K562 (cell line): ENCODE data around the gene RASGEF1C. TPM values are rescaled to one million over a fixed set of nuclear protein-coding genes. Genes with fewer than 3 reads are reported as not detected.

Experiments used
- CC2D1A ChIP-seq: fragments of 450-650 bp; IDR thresholded peaks from 2 replicates; pipeline ENCODE4 v1.6.1; 2017; ENCODE audit warnings: mild to moderate bottlenecking
- HMGN3 ChIP-seq: IDR thresholded peaks from 2 replicates; pipeline ENCODE4 v1.6.1; 2011; ENCODE audit warnings: borderline replicate concordance, low read depth, mild to moderate bottlenecking, mixed read lengths, low read length; ENCODE audit not compliant: insufficient read length; ENCODE audit errors: extremely low read depth
- HMGXB4 ChIP-seq: sonication (generic); formaldehyde crosslinking; IDR thresholded peaks from 2 replicates; pipeline ENCODE4 v1.8.1; 2023; ENCODE audit warnings: mild to moderate bottlenecking, missing genetic modification reagents
- NCOR1 ChIP-seq: fragments of 450-650 bp; IDR thresholded peaks from 2 replicates; pipeline ENCODE4 v1.6.1; 2016; ENCODE audit warnings: mild to moderate bottlenecking, moderate library complexity
- NR4A1 ChIP-seq, 2 experiments: fragments of 250-450 bp in 1 of 2; fragments of 450-650 bp in 1 of 2; sonication (Bioruptor Pico) in 1 of 2; IDR thresholded peaks; 2 replicates each; pipeline versions ENCODE4 v1.4.0 to v1.6.1; 2016 to 2020; ENCODE audit warnings: mild to moderate bottlenecking in 2 of 2, missing compliant biosample characterization in 1 of 2, missing genetic modification characterization in 1 of 2, moderate library complexity in 1 of 2
- RBM15 ChIP-seq: fragments of 200-400 bp; formaldehyde crosslinking; IDR thresholded peaks from 2 replicates; pipeline ENCODE4 v1.6.1; 2018; ENCODE audit warnings: mild to moderate bottlenecking, low read length, moderate library complexity; ENCODE audit not compliant: insufficient read depth
- SIRT6 ChIP-seq: IDR thresholded peaks from one replicate; pipeline ENCODE4 v1.6.1; 2012; ENCODE audit warnings: low read depth, mild to moderate bottlenecking, control low read depth, inconsistent platforms, low read length, moderate library complexity
- SREBF2 ChIP-seq: sonication (generic); formaldehyde crosslinking; IDR thresholded peaks from 2 replicates; pipeline ENCODE4 v1.4.0; 2020; ENCODE audit warnings: mild to moderate bottlenecking, missing genetic modification reagents
- TEAD4 ChIP-seq, 2 experiments: sonication (generic) in 1 of 2; formaldehyde crosslinking in 1 of 2; IDR thresholded peaks; 2 replicates each; pipeline versions ENCODE4 v1.6.1 to v1.8.0; 2012 to 2022; ENCODE audit warnings: borderline replicate concordance in 1 of 2, inconsistent platforms in 1 of 2, low read length in 1 of 2, mild to moderate bottlenecking in 1 of 2, missing genetic modification reagents in 1 of 2
- ZNF232 ChIP-seq: sonication (generic); formaldehyde crosslinking; IDR thresholded peaks from 2 replicates; pipeline ENCODE4 v1.8.0; 2022; ENCODE audit warnings: mild to moderate bottlenecking, missing genetic modification reagents
- ZNF354B ChIP-seq: fragments of 250-450 bp; sonication (Bioruptor Pico); IDR thresholded peaks from 2 replicates; pipeline ENCODE4 v1.4.0; 2020
- polyA plus RNA-seq, 8 experiments: library from polyadenylated mRNA; depleted of rRNA in 4 of 8; stranded (reverse) in 5 of 8; unstranded in 3 of 8; fragments of >200 nt; fragmentation: Nextera tagmentation in 2 of 8; fragmentation: Illumina TruSeq in 1 of 8; extraction: Ambion mirVana in 2 of 8; extraction: Trizol in 1 of 8; gene quantifications; 2 replicates each; pipeline versions ENCODE4 v1.2.1 to v1.2.3, GENCODE V29; 2011 to 2014; ENCODE audit warnings: inconsistent platforms in 1 of 8, missing spikeins in 1 of 8
- total RNA-seq, 7 experiments: library from RNA; depleted of rRNA in 6 of 7; stranded (reverse); fragments of >200 nt in 6 of 7; fragmentation: Illumina TruSeq in 2 of 7; extraction: Trizol in 2 of 7; gene quantifications; 2 replicates each; pipeline versions ENCODE4 v1.2.1 to v1.2.3, GENCODE V29; 2011 to 2021; ENCODE audit warnings: low replicate concordance in 1 of 7
- TF ChIP-seq, protein P1 (sequence below): fragments of 450-650 bp; formaldehyde crosslinking; IDR thresholded peaks from 2 replicates; pipeline ENCODE4 v1.4.0; 2020; ENCODE audit warnings: mild to moderate bottlenecking, moderate library complexity
- TF ChIP-seq, protein P2 (sequence below): fragments of 250-450 bp; sonication (Bioruptor Pico); IDR thresholded peaks from 2 replicates; pipeline ENCODE4 v1.8.0; 2022; ENCODE audit warnings: moderate library complexity, mild to moderate bottlenecking, inconsistent platforms
- TF ChIP-seq, protein P3 (sequence below), 3 experiments: IDR thresholded peaks in 2 of 3; conservative IDR thresholded peaks in 1 of 3; 2 replicates each; pipeline ENCODE4 v1.5.1; 2011 to 2012; ENCODE audit warnings: low read length in 3 of 3, mild to moderate bottlenecking in 3 of 3, control low read depth in 2 of 3, improper control_type of control experiment in 1 of 3, inconsistent platforms in 1 of 3, low read depth in 1 of 3, mixed read lengths in 1 of 3, moderate library complexity in 1 of 3; ENCODE audit not compliant: insufficient read depth in 2 of 3
- TF ChIP-seq, protein P4 (sequence below): IDR thresholded peaks from 2 replicates; pipeline ENCODE4 v1.6.1; 2012; ENCODE audit warnings: low read depth, low read length, improper control_type of control experiment, borderline replicate concordance
- TF ChIP-seq, protein P5 (sequence below): fragments of 250-450 bp; sonication (Bioruptor Pico); IDR thresholded peaks from 2 replicates; pipeline ENCODE4 v1.4.0; 2020; ENCODE audit warnings: borderline replicate concordance

RASGEF1C gene
- total and polyA plus RNA-seq, 9 of the 15 experiments (the other 6 are each of a cell fraction or from before 2014, with no cell fraction given) = 0.04 to 1.1 (median 0.21) TPM; not detected in 4

- TF ChIP-seq, protein P1, sequence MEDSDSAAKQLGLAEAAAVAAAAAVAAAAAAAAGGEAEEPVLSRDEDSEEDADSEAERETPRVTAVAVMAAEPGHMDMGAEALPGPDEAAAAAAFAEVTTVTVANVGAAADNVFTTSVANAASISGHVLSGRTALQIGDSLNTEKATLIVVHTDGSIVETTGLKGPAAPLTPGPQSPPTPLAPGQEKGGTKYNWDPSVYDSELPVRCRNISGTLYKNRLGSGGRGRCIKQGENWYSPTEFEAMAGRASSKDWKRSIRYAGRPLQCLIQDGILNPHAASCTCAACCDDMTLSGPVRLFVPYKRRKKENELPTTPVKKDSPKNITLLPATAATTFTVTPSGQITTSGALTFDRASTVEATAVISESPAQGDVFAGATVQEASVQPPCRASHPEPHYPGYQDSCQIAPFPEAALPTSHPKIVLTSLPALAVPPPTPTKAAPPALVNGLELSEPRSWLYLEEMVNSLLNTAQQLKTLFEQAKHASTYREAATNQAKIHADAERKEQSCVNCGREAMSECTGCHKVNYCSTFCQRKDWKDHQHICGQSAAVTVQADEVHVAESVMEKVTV (CRISPR knock-in tag) = no peak
- TF ChIP-seq ZNF354B (CRISPR knock-in tag) = no peak
- no peak for TF ChIP-seq SIRT6
- no peak for TF ChIP-seq HMGXB4 (CRISPR knock-in tag)
- TF ChIP-seq, protein P2, sequence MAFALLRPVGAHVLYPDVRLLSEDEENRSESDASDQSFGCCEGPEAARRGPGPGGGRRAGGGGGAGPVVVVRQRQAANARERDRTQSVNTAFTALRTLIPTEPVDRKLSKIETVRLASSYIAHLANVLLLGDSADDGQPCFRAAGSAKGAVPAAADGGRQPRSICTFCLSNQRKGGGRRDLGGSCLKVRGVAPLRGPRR = no peak
- TF ChIP-seq NCOR1 = peak; percentile 38
- no peak for TF ChIP-seq CC2D1A
- TF ChIP-seq RBM15 = no peak
- TF ChIP-seq SREBF2 (CRISPR knock-in tag) = no peak
- TF ChIP-seq, protein P3, sequence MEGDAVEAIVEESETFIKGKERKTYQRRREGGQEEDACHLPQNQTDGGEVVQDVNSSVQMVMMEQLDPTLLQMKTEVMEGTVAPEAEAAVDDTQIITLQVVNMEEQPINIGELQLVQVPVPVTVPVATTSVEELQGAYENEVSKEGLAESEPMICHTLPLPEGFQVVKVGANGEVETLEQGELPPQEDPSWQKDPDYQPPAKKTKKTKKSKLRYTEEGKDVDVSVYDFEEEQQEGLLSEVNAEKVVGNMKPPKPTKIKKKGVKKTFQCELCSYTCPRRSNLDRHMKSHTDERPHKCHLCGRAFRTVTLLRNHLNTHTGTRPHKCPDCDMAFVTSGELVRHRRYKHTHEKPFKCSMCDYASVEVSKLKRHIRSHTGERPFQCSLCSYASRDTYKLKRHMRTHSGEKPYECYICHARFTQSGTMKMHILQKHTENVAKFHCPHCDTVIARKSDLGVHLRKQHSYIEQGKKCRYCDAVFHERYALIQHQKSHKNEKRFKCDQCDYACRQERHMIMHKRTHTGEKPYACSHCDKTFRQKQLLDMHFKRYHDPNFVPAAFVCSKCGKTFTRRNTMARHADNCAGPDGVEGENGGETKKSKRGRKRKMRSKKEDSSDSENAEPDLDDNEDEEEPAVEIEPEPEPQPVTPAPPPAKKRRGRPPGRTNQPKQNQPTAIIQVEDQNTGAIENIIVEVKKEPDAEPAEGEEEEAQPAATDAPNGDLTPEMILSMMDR (IDR thresholded peaks at IDR 0.05 in 2 of 3, conservative IDR thresholded peaks at IDR 0.05 in 1 of 3; ENCODE audit: insufficient read depth in 2 of 3, low read depth in 1 of 3, low read length in 3 of 3) = no peak
- TF ChIP-seq, protein P4, sequence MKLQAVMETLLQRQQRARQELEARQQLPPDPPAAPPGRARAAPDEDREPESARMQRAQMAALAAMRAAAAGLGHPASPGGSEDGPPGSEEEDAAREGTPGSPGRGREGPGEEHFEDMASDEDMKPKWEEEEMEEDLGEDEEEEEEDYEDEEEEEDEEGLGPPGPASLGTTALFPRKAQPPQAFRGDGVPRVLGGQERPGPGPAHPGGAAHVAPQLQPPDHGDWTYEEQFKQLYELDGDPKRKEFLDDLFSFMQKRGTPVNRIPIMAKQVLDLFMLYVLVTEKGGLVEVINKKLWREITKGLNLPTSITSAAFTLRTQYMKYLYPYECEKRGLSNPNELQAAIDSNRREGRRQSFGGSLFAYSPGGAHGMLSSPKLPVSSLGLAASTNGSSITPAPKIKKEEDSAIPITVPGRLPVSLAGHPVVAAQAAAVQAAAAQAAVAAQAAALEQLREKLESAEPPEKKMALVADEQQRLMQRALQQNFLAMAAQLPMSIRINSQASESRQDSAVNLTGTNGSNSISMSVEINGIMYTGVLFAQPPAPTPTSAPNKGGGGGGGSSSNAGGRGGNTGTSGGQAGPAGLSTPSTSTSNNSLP = no peak
- TF ChIP-seq, protein P5, sequence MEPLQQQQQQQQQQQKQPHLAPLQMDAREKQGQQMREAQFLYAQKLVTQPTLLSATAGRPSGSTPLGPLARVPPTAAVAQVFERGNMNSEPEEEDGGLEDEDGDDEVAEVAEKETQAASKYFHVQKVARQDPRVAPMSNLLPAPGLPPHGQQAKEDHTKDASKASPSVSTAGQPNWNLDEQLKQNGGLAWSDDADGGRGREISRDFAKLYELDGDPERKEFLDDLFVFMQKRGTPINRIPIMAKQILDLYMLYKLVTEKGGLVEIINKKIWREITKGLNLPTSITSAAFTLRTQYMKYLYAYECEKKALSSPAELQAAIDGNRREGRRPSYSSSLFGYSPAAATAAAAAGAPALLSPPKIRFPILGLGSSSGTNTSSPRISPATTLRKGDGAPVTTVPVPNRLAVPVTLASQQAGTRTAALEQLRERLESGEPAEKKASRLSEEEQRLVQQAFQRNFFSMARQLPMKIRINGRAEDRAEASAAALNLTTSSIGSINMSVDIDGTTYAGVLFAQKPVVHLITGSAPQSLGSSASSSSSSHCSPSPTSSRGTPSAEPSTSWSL (CRISPR knock-in tag) = no peak
- TF ChIP-seq ZNF232 = no peak
- TF ChIP-seq HMGN3 = no peak
- peak; percentile 79 for TF ChIP-seq TEAD4 (IDR thresholded peaks at IDR 0.05; ENCODE audit: low read length)
- TF ChIP-seq TEAD4 (CRISPR knock-in tag; IDR thresholded peaks at IDR 0.05; ENCODE audit: borderline replicate concordance) = no peak
- no peak for TF ChIP-seq NR4A1 (CRISPR knock-in tag; IDR thresholded peaks at IDR 0.05)
- no peak for TF ChIP-seq NR4A1 (tag; IDR thresholded peaks at IDR 0.05)
These were observed 124.1 kb downstream of the RASGEF1C start (continued) for GRCh38 chr5:180084638-180085561.
